Cerebellar cortex (tissue), 1 donor: ENCODE data around the gene ARSJ.

Experiments used
- DNase-seq: peaks from one replicate; pipeline ENCODE4 v3.0.0-alpha.2; 2015; ENCODE audit warnings: low spot score

Gene ARSJ

GRCh38 chr4:113899271-113900070, 80.0 kb downstream of the ARSJ start:
- no peak for DNase-seq

DNA sequence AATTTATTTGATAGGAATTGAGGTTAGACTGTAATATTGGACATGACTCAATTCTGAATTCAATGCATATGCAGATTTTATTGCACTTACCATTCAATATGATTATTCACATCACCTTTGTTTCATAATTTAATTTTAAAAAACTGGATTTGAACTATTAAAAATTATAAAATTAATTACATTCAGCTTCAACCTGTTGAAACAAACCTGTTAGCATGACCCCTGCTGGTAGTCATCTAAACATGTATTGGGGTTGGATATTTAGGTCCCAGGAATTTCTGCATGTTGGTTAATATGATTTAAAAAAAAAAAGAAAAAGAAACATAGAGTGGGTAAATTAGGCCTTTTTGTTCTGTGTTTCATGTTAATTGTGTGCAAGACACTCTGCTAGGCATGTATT, 85.9 kb downstream of the ARSJ start:
- no peak for DNase-seq

- no peak for DNase-seq
Measured at GRCh38 chr4:113888006-113888405, 91.4 kb downstream of the ARSJ start.

GRCh38 chr4:113885291-113885690, 94.2 kb downstream of the ARSJ start:
- no peak for DNase-seq

GRCh38 chr4:113884655-113885054, 94.8 kb downstream of the ARSJ start:
- DNase-seq = no peak

GRCh38 chr4:113882668-113883067, 96.8 kb downstream of the ARSJ start:
- DNase-seq = no peak

DNA sequence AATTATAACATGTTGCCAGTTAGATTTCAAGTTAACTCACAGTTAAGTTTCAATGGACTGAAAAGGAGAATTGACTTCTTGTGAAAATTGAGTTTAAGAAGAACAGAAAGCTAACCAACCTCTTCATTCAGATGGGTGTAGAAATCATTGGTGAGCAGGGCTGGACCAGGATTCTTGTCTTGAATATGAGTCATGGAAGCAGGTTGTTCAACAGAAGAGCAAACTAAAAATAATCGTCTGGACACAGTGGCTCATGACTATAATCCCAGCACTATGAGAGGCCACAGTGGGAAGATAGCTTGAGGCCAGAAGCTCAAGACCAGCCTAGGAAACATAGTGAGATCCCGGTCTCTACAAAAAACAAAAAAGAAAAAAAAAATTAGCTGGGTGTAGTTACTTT, 98.2 kb downstream of the ARSJ start:
- no peak for DNase-seq

- DNase-seq = no peak
Measured at GRCh38 chr4:113880240-113881028, 99.0 kb downstream of the ARSJ start.

DNA sequence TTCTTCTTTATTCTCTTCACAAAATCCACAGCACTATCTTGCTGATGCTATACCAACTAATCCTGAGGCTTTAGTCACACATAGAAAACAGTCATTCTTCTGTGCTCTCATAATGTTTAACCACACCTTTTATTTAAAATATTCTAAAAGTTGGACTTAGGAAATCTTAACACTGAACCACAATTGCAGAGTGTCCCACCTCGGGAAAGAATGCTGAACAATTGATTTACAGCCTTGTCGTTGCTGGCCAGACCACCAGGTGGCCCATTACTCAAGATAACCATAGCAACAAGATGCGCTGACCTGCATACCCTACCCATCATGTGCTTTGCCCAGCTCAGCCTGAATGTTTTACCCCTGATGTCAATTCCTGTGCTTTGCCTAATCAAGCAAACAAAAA, 100.8 kb downstream of the ARSJ start:
- no peak for DNase-seq

- DNase-seq = no peak
Measured at GRCh38 chr4:113874480-113874879, 105.0 kb downstream of the ARSJ start.

GRCh38 chr4:113873508-113873907, 105.9 kb downstream of the ARSJ start:
- no peak for DNase-seq

DNA sequence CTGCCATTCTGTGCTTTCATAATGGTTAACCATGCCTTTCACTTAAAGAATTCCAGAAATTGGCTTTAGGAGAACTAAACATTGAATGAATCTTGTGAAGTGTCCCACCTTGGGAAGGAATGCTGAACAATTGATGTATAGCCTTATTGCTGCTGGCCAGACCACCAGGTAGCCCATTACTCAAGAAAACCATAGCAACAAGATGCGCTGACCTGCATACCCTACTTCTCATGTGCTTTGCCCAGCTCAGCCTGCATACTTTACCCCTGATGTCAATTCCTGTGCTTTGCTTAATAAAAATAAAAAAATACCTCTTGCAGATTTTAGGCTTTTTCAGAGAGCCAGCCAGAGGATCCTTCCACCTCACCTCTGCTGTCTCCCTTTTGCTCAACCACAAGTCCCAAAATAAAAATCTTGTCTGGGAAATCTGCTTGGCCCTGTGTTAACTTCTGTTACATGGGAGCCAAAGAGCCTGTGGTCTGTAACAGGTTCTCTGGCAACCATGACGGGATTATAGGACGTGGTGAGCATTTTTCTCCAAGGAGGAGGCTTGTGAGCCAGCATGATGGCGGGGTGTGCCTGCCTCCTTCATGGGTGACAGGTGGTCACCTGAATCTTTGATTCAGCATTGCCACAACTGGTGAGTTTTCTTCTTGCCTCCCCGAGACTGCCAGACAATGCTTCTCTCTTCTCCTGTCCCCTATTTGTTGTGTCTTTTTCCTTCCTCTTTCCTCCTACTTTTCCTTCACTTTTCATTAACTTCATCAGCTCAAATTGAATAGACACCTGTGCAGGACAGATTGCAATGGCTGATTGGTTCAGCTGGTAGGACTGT, 106.8 kb downstream of the ARSJ start:
- DNase-seq = peak; percentile 53

GRCh38 chr4:113871080-113871479, 108.4 kb downstream of the ARSJ start:
- no peak for DNase-seq

GRCh38 chr4:113869743-113870375, 109.6 kb downstream of the ARSJ start:
- no peak for DNase-seq

DNA sequence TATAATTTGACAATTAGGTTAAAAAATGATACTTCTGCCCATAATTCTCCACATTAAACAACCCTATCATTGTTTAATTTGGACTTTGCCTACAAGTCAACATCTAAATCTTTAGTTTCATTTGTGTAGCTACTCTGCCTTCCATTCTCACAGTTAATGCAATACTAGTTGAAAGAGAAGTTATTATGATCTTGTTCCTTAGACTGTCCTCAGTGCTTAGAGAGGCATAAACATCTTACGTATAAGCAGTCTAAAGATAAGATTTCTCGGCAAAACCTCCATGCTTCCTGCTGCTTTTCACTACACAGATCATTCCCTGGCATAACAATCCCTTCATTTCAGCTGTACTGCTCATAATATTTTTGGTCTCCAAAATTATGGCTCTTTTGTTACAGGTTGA, 112.8 kb downstream of the ARSJ start:
- DNase-seq = no peak

GRCh38 chr4:113858924-113859323, 120.5 kb downstream of the ARSJ start:
- no peak for DNase-seq

GRCh38 chr4:113851816-113852215, 127.6 kb downstream of the ARSJ start:
- DNase-seq = no peak
